WTC11 (cell line): ENCODE results near the gene NPLOC4.

Experiments used
- CTCF ChIP-seq: fragments of 200-600 bp; IDR thresholded peaks from 2 replicates; pipeline ENCODE4 v1.8.0; 2022; ENCODE audit warnings: antibody characterized with exemption
- NFE2L1 ChIP-seq: sonication (generic); formaldehyde crosslinking; IDR thresholded peaks from 2 replicates; pipeline ENCODE4 v1.8.1; 2023; ENCODE audit warnings: missing genetic modification reagents
- NR1H2 ChIP-seq: sonication (generic); formaldehyde crosslinking; IDR thresholded peaks from 2 replicates; pipeline ENCODE4 v1.9.0; 2021; ENCODE audit warnings: mild to moderate bottlenecking, moderate library complexity, missing genetic modification reagents
- SMAD4 ChIP-seq: sonication (generic); formaldehyde crosslinking; IDR thresholded peaks from 2 replicates; pipeline ENCODE4 v1.8.0; 2022; ENCODE audit warnings: mild to moderate bottlenecking, missing genetic modification reagents

- TF ChIP-seq CTCF: no peak
- TF ChIP-seq NFE2L1 (CRISPR knock-in tag): no peak
- no peak for TF ChIP-seq SMAD4 (CRISPR knock-in tag)
- TF ChIP-seq NR1H2 (CRISPR knock-in tag): no peak
Measured at GRCh38 chr17:81568416-81568815, 68.5 kb downstream of the NPLOC4 start.
